Mammary epithelial cell (primary cell): ENCODE data around the gene EME1.

Source experiments
- EZH2 ChIP-seq: IDR thresholded peaks from 2 replicates; pipeline ENCODE4 v1.6.1; 2012; ENCODE audit warnings: low read length, inconsistent platforms, borderline replicate concordance
- TF ChIP-seq, protein P1 (sequence below), 2 donors: IDR thresholded peaks in 1 of 2; conservative IDR thresholded peaks in 1 of 2; 2 replicates each; pipeline ENCODE4 v1.5.1; 2011 to 2012; ENCODE audit warnings: inconsistent platforms in 2 of 2, low read length in 2 of 2, mild to moderate bottlenecking in 2 of 2, control low read depth in 1 of 2, low read depth in 1 of 2; ENCODE audit not compliant: insufficient read depth in 1 of 2; ENCODE audit errors: extremely low read depth in 1 of 2

DNA sequence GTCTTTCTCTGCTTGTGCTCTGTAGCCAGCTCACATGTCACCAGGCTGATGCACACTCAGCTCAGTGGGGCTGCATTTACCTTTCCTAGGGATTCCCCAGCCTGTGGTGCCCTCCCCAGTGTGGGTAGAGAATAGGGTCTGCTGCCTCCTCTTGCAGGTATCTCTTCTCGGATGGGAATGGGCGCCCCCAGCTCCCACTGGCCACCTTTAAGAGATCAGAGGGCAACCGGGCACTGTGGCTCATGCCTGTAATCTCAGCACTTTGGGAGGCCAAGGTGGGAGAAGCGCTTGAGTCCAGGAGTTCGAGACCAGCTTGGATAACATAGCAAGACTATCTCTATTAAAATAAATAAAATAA, 23.8 kb upstream of the EME1 start:
- TF ChIP-seq, protein P1, sequence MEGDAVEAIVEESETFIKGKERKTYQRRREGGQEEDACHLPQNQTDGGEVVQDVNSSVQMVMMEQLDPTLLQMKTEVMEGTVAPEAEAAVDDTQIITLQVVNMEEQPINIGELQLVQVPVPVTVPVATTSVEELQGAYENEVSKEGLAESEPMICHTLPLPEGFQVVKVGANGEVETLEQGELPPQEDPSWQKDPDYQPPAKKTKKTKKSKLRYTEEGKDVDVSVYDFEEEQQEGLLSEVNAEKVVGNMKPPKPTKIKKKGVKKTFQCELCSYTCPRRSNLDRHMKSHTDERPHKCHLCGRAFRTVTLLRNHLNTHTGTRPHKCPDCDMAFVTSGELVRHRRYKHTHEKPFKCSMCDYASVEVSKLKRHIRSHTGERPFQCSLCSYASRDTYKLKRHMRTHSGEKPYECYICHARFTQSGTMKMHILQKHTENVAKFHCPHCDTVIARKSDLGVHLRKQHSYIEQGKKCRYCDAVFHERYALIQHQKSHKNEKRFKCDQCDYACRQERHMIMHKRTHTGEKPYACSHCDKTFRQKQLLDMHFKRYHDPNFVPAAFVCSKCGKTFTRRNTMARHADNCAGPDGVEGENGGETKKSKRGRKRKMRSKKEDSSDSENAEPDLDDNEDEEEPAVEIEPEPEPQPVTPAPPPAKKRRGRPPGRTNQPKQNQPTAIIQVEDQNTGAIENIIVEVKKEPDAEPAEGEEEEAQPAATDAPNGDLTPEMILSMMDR (conservative IDR thresholded peaks at IDR 0.05 in 1 of 2, IDR thresholded peaks at IDR 0.05 in 1 of 2; ENCODE audit: extremely low read depth in 1 of 2, insufficient read depth in 1 of 2, low read depth in 1 of 2, low read length in 2 of 2): no peak
- TF ChIP-seq EZH2: no peak
